HepG2 (cell line): ENCODE data around the gene FMO2. TPM values are rescaled to one million over a fixed set of nuclear protein-coding genes. Genes with fewer than 3 reads are reported as not detected.
A peak's percentile ranks its signal among the peaks of the same experiment; 100 is the strongest.

Source experiments
- ATAC-seq: fragments of 200-7000 bp; cut with Tn5 transposase; 3 replicates; pipeline ENCODE4 v1.9.1; 2020; ENCODE audit warnings: mild to moderate bottlenecking, moderate library complexity
- BruUV-seq: library from RNA; stranded (reverse); fragments of 400-500 nt; replicated peaks from 2 replicates; lab custom pipeline; 2021; lab: Mats Ljungman, UMichigan
- CTCF ChIA-PET: fragments of 300-600 bp; formaldehyde crosslinking; extraction: SDS; loops from one replicate; lab custom pipeline; 2021; ENCODE audit warnings: low total read pairs, inconsistent platforms, low intra/inter-chr PET ratio; lab: Yijun Ruan, JAX
- POLR2A ChIA-PET: fragments of 350-600 bp; sonication (Branson Sonifier 250); formaldehyde crosslinking; loops from one replicate; lab custom pipeline; 2020; ENCODE audit warnings: antibody characterized with exemption, inconsistent platforms; lab: Yijun Ruan, JAX
- DNase-seq: peaks from one replicate; pipeline ENCODE4 v3.0.0-alpha.2; 2015; ENCODE audit warnings: low spot score
- FAIRE-seq: peaks from 3 replicates; lab custom pipeline; 2011; peaks lifted over from hg19 to GRCh38; lab: Jason Lieb, UNC
- H2AFZ ChIP-seq: one replicate; pipeline ENCODE4 v1.6.1; 2011; ENCODE audit warnings: low read length, inconsistent platforms
- H3K27ac ChIP-seq: fragments of 300-600 bp; 3 replicates; pipeline ENCODE4 v1.8.0; 2011; ENCODE audit warnings: mixed run types, mild to moderate bottlenecking, mixed read lengths, low read length, inconsistent platforms; ENCODE audit not compliant: insufficient read depth; ENCODE audit errors: extremely low read length
- H3K27me3 ChIP-seq, 2 experiments: fragments of 200-600 bp in 1 of 2; 2 replicates in 1 of 2; 3 replicates in 1 of 2; pipeline versions ENCODE4 v1.6.0 to v1.8.0; 2011; ENCODE audit warnings: low read length in 2 of 2, mild to moderate bottlenecking in 2 of 2, moderate library complexity in 2 of 2, inconsistent platforms in 1 of 2; ENCODE audit not compliant: insufficient read depth in 2 of 2, control insufficient read depth in 1 of 2
- H3K36me3 ChIP-seq, 2 experiments: fragments of 200-600 bp in 1 of 2; replicated peaks in 1 of 2; 2 replicates in 1 of 2; 3 replicates in 1 of 2; pipeline versions ENCODE4 v1.5.1 to v1.8.0; 2011; ENCODE audit warnings: low read length in 2 of 2, inconsistent platforms in 1 of 2; ENCODE audit not compliant: insufficient read depth in 2 of 2, control insufficient read depth in 1 of 2
- H3K4me1 ChIP-seq: 2 replicates; pipeline ENCODE4 v1.5.1; 2012; ENCODE audit warnings: low read length, inconsistent platforms; ENCODE audit not compliant: insufficient read depth
- H3K4me2 ChIP-seq: 2 replicates; pipeline ENCODE4 v1.6.0; 2011; ENCODE audit warnings: low read depth, low read length, inconsistent platforms
- H3K4me3 ChIP-seq, 3 experiments: fragments of 200-600 bp in 1 of 3; sonication (generic), shearing (Covaris generic) in 1 of 3; replicated peaks in 1 of 3; 2 replicates each; pipeline ENCODE4 v1.5.1; 2011 to 2016; ENCODE audit warnings: low read length in 3 of 3, inconsistent platforms in 2 of 3, low read depth in 2 of 3, mild to moderate bottlenecking in 2 of 3, control low read depth in 1 of 3, mixed read lengths in 1 of 3; ENCODE audit not compliant: insufficient read depth in 1 of 3
- H3K79me2 ChIP-seq: one replicate; pipeline ENCODE4 v1.6.1; 2011; ENCODE audit warnings: low read length, inconsistent platforms; ENCODE audit not compliant: insufficient read depth
- H3K9ac ChIP-seq: 2 replicates; pipeline ENCODE4 v1.6.0; 2011; ENCODE audit warnings: mild to moderate bottlenecking, low read depth, low read length, inconsistent platforms; ENCODE audit not compliant: insufficient read depth
- H3K9me3 ChIP-seq: 2 replicates; pipeline ENCODE4 v1.5.1; 2012; ENCODE audit warnings: mild to moderate bottlenecking, low read length
- H4K20me1 ChIP-seq: 2 replicates; pipeline ENCODE4 v1.6.0; 2011; ENCODE audit warnings: inconsistent platforms, mild to moderate bottlenecking, low read length, moderate library complexity; ENCODE audit not compliant: insufficient read depth
- HDAC1 ChIP-seq: sonication (generic); formaldehyde crosslinking; IDR thresholded peaks from 2 replicates; pipeline ENCODE4 v1.5.1; 2020; ENCODE audit warnings: mild to moderate bottlenecking, missing genetic modification reagents
- SMAD1 ChIP-seq: sonication (generic); formaldehyde crosslinking; IDR thresholded peaks from 2 replicates; pipeline ENCODE4 v1.4.0; 2020; ENCODE audit warnings: missing genetic modification reagents, low read depth, mild to moderate bottlenecking, borderline replicate concordance
- ZBTB7A ChIP-seq: sonication (generic); formaldehyde crosslinking; IDR thresholded peaks from 2 replicates; pipeline ENCODE4 v1.8.0; 2022; ENCODE audit warnings: mild to moderate bottlenecking, missing genetic modification reagents
- ZBTB7B ChIP-seq: sonication (generic); formaldehyde crosslinking; IDR thresholded peaks from 2 replicates; pipeline ENCODE4 v1.4.0; 2020; ENCODE audit warnings: missing genetic modification reagents
- ZC3H13 ChIP-seq: sonication (generic); formaldehyde crosslinking; IDR thresholded peaks from 2 replicates; pipeline ENCODE4 v1.8.1; 2023; ENCODE audit warnings: mild to moderate bottlenecking, missing genetic modification reagents, moderate library complexity
- ZNF703 ChIP-seq: sonication (generic); formaldehyde crosslinking; IDR thresholded peaks from 2 replicates; pipeline ENCODE4 v1.5.1; 2020; ENCODE audit warnings: missing genetic modification reagents, mild to moderate bottlenecking, moderate library complexity, borderline replicate concordance
- WGBS: methylation state at CpG from one replicate; pipeline ENCODE4 v1.1.6; 2017; ENCODE audit warnings: low lambda C conversion rate; 5-methylcytosine and 5-hydroxymethylcytosine counted together
- in situ Hi-C: cut with HindIII; loops from 2 replicates; pipeline ENCODE4 v1.10.0; 2017; ENCODE audit warnings: low pct_unique_long_range_greater_than_20kb; ENCODE audit not compliant: extremely low pct_ligation_motif_present
- intact Hi-C: fragments of 100-400 bp; cut with micrococcal nuclease; formaldehyde crosslinking; loops from one replicate; pipeline ENCODE4 v1.10.0; 2022; ENCODE audit not compliant: unreplicated experiment
- polyA plus RNA-seq, 8 experiments: library from polyadenylated mRNA; depleted of rRNA in 3 of 8; stranded (reverse) in 7 of 8; unstranded in 1 of 8; fragments of >200 nt; fragmentation: Illumina TruSeq in 4 of 8; extraction: Trizol in 4 of 8; gene quantifications; 2 replicates each; pipeline versions ENCODE4 v1.2.1 to v1.2.3, GENCODE V29; 2011 to 2016; ENCODE audit warnings: low read depth in 4 of 8, missing spikeins in 1 of 8, mixed read lengths in 1 of 8; ENCODE audit not compliant: insufficient read depth in 1 of 8
- total RNA-seq, 5 experiments: library from RNA; depleted of rRNA; stranded (reverse); fragments of >200 nt; fragmentation: Illumina TruSeq; extraction: Trizol; gene quantifications; 2 replicates each; pipeline ENCODE4 v1.2.3, GENCODE V29; 2016; ENCODE audit warnings: low read depth in 1 of 5
- TF ChIP-seq, protein P1 (sequence below): sonication (generic); formaldehyde crosslinking; IDR thresholded peaks from 2 replicates; pipeline ENCODE4 v1.5.0; 2020; ENCODE audit warnings: mild to moderate bottlenecking, missing genetic modification reagents, moderate library complexity
- TF ChIP-seq, protein P2 (sequence below): sonication (generic); formaldehyde crosslinking; IDR thresholded peaks from 2 replicates; pipeline ENCODE4 v1.5.1; 2020; ENCODE audit warnings: mild to moderate bottlenecking, missing genetic modification reagents, moderate library complexity

The FMO2 gene
- total and polyA plus RNA-seq, 2 of the 13 experiments (the other 11 are each of a cell fraction or from before 2014, with no cell fraction given), result not detected

DNA sequence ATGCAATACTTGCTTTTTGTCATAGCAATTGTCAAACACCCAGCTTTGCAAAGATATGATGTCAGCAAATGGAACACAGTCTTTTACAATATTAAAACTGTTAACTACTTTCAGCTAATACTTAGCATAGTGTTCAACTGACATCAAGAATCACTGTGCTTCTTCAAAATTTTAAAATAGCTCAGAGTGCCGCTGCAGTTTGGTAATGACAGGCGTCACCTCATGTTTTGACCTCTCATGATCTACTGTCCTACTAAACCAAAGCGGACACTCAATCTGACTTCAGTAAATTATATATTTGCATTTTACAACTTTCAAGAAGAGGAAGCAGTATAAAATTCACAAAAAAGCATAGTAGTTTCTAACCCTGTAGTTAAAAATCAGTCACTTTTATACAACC, 65.2 kb downstream of the FMO2 start:
- no peak overlapping the region for H2AFZ ChIP-seq
- no peaks in the 10 kb centered on the region for H4K20me1 ChIP-seq
- no peaks in the 10 kb centered on the region for H3K4me1 ChIP-seq
- ATAC-seq, result no peak
- H3K79me2 ChIP-seq, result no peaks in the 10 kb centered on the region
- CTCF ChIA-PET, result no interaction called here
- H3K9ac ChIP-seq, result no peak overlapping the region
- H3K4me2 ChIP-seq, result no peak overlapping the region
- H3K36me3 ChIP-seq, result no peaks in the 10 kb centered on the region
- no peak overlapping the region for H3K27ac ChIP-seq
- no peak for DNase-seq
- POLR2A ChIA-PET, result no interaction called here
- intact Hi-C loops, result no loop called here
- peaks cover 0 to 17% of the 10 kb centered on the region in 2 experiments; a peak in 2 of 5 replicates for H3K27me3 ChIP-seq
- H3K4me3 ChIP-seq, result no peak overlapping the region
- H3K9me3 ChIP-seq, result no peaks in the 10 kb centered on the region
- no TSS peak for BruUV-seq
- in situ Hi-C loops, result no loop called here
- 73% methylated on average over 3 of the region's 3 CpGs for WGBS
- TF ChIP-seq SMAD1 (CRISPR knock-in tag) (no peak), ZC3H13 (no peak), ZNF703 (CRISPR knock-in tag) (no peak)
- no peak for FAIRE-seq

DNA sequence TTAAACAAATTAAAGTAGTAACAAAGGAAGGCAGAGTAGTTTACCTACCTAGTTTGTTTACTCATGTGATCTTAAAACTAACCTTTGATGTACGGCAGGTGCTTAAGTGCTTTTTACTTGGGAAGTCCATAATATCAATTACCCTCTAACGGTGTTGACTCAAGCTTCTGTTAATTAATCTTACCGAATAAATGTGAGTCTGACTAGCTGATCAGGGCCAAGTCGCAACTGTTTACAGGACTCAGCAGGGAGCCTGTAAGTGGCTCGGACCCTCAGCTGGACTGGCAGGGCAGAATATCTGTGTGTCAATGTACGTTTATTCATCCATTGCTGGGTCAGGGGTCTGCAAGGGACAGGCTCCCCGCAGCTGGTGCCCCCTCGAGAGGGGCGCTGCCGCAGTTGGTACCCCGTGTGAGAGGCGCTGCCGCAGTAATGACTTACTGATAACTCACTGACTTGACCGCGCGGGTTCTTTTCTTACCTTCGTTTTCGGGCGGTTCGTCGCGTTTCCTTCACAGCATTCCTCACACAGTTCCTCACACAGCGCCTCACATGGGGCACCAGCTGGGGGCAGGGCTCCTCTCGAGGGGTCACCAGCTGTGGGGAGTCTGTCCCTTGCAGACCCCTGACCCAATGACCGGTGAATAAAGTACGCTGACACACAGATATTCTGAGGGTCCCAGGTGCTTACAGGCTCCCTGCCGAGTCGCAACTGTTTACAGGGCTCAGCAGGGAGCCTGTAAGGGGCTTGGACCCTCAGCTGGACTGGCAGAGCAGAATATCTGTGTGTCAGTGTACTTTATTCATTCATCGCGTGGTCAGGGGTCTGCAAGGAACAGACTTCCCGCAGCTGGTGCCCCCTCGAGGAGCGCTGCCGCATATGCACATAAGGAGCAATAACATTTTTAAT, 66.2 kb downstream of the FMO2 start:
- H3K27me3 ChIP-seq, result peaks cover 0 to 17% of the 10 kb centered on the region in 2 experiments; a peak in 2 of 5 replicates
- no peaks in the 10 kb centered on the region for H4K20me1 ChIP-seq
- ATAC-seq (peak; percentile 85), FAIRE-seq (no peak), DNase-seq (peak; percentile 12)
- intact Hi-C loops, result no loop called here
- H3K9ac ChIP-seq, result no peak overlapping the region
- CTCF ChIA-PET, result no interaction called here
- H3K36me3 ChIP-seq, result no peaks in the 10 kb centered on the region
- H2AFZ ChIP-seq, result peak overlapping the region; percentile 39
- H3K4me3 ChIP-seq, result peak overlapping the region; percentile 25 to 64 (median 43); a peak in 5 of 6 replicates
- no peaks in the 10 kb centered on the region for H3K4me1 ChIP-seq
- 0% methylated on average over 18 of the region's 34 CpGs for WGBS
- TF ChIP-seq ZBTB7B (CRISPR knock-in tag), result 0 out of 2 replicates have a peak, but pooled peaks have one; percentile 28
- TF ChIP-seq, protein P1, sequence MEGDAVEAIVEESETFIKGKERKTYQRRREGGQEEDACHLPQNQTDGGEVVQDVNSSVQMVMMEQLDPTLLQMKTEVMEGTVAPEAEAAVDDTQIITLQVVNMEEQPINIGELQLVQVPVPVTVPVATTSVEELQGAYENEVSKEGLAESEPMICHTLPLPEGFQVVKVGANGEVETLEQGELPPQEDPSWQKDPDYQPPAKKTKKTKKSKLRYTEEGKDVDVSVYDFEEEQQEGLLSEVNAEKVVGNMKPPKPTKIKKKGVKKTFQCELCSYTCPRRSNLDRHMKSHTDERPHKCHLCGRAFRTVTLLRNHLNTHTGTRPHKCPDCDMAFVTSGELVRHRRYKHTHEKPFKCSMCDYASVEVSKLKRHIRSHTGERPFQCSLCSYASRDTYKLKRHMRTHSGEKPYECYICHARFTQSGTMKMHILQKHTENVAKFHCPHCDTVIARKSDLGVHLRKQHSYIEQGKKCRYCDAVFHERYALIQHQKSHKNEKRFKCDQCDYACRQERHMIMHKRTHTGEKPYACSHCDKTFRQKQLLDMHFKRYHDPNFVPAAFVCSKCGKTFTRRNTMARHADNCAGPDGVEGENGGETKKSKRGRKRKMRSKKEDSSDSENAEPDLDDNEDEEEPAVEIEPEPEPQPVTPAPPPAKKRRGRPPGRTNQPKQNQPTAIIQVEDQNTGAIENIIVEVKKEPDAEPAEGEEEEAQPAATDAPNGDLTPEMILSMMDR (CRISPR knock-in tag), result peak; percentile 57
- no peak for TF ChIP-seq HDAC1
- TF ChIP-seq, protein P2, sequence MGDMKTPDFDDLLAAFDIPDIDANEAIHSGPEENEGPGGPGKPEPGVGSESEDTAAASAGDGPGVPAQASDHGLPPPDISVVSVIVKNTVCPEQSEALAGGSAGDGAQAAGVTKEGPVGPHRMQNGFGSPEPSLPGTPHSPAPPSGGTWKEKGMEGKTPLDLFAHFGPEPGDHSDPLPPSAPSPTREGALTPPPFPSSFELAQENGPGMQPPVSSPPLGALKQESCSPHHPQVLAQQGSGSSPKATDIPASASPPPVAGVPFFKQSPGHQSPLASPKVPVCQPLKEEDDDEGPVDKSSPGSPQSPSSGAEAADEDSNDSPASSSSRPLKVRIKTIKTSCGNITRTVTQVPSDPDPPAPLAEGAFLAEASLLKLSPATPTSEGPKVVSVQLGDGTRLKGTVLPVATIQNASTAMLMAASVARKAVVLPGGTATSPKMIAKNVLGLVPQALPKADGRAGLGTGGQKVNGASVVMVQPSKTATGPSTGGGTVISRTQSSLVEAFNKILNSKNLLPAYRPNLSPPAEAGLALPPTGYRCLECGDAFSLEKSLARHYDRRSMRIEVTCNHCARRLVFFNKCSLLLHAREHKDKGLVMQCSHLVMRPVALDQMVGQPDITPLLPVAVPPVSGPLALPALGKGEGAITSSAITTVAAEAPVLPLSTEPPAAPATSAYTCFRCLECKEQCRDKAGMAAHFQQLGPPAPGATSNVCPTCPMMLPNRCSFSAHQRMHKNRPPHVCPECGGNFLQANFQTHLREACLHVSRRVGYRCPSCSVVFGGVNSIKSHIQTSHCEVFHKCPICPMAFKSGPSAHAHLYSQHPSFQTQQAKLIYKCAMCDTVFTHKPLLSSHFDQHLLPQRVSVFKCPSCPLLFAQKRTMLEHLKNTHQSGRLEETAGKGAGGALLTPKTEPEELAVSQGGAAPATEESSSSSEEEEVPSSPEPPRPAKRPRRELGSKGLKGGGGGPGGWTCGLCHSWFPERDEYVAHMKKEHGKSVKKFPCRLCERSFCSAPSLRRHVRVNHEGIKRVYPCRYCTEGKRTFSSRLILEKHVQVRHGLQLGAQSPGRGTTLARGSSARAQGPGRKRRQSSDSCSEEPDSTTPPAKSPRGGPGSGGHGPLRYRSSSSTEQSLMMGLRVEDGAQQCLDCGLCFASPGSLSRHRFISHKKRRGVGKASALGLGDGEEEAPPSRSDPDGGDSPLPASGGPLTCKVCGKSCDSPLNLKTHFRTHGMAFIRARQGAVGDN (CRISPR knock-in tag), result 0 out of 2 replicates have a peak, but pooled peaks have one; percentile 12
- TF ChIP-seq ZBTB7A (CRISPR knock-in tag), result 0 out of 2 replicates have a peak, but pooled peaks have one; percentile 46
- TF ChIP-seq, all 625 proteins: peak for 4
- Histone ChIP-seq H3K9me3 (no peaks in the 10 kb centered on the region), H3K79me2 (no peaks in the 10 kb centered on the region), H3K4me2 (peak overlapping the region; percentile 78), H3K27ac (no peak overlapping the region)
- in situ Hi-C loops, result no loop called here
- POLR2A ChIA-PET, result no interaction called here
- BruUV-seq, result no TSS peak
